Measurements from ENCODE around the gene FAIM2. TPM values are rescaled to one million over a fixed set of nuclear protein-coding genes. Genes with fewer than 3 reads are reported as not detected.
A peak's percentile ranks its signal among the peaks of the same experiment; 100 is the strongest.

FAIM2 gene
- total RNA-seq, 1 donor from 2014 or later, result not detected

- no peak for TF ChIP-seq CTCF (IDR thresholded peaks at IDR 0.05)
- Mint-ChIP-seq H3K36me3 (ENCODE audit: low read depth) (peaks cover 4% of the 10 kb centered on the region), H3K4me3 (peak overlapping the region; percentile 0), H3K4me1 (peaks cover 46% of the 10 kb centered on the region), H3K27ac (no peak overlapping the region), H3K9me3 (no peaks in the 10 kb centered on the region), H3K27me3 (no peaks in the 10 kb centered on the region)
- DNase-seq, result no peak
- ChIA-PET POLR2A (interaction anchor here (0.9 kb wide), 1 partner anchor 18 kb away, joined by 3 read pairs; the partner anchor contains the start of gene BCDIN3D), CTCF (interaction anchor here (4.9 kb wide), 1 partner anchor 14 kb away, joined by 19 read pairs; no protein-coding TSS in a partner anchor)
- ATAC-seq (ENCODE audit: low read depth), result no peak
- intact Hi-C loops (cut with micrococcal nuclease), result loop anchor here (10.0 kb wide), 2 partner anchors 260 to 560 kb away; partner anchors contain the start of genes MCRS1 and TUBA1C
Observed at GRCh38 chr12:49824895-49825294, 78.8 kb downstream of the FAIM2 start.

GRCh38 chr12:49824416-49824815 lies 79.3 kb downstream of the FAIM2 start:
- Mint-ChIP-seq H3K9me3 (no peaks in the 10 kb centered on the region), H3K4me3 (no peak overlapping the region), H3K4me1 (peaks cover 45% of the 10 kb centered on the region), H3K27me3 (no peaks in the 10 kb centered on the region), H3K36me3 (ENCODE audit: low read depth) (peaks cover 4% of the 10 kb centered on the region), H3K27ac (peak overlapping the region; percentile 12)
- TF ChIP-seq CTCF (IDR thresholded peaks at IDR 0.05), result no peak
- ATAC-seq (ENCODE audit: low read depth) (no peak), DNase-seq (no peak)
- POLR2A ChIA-PET, result no interaction called here
- CTCF ChIA-PET, result interaction anchor here (4.9 kb wide), 1 partner anchor 14 kb away, joined by 19 read pairs; no protein-coding TSS in a partner anchor
- intact Hi-C loops (cut with micrococcal nuclease), result loop anchor here (10.0 kb wide), 2 partner anchors 260 to 560 kb away; partner anchors contain the start of genes MCRS1 and TUBA1C

- ChIA-PET POLR2A (no interaction called here), CTCF (interaction anchor here (4.9 kb wide), 1 partner anchor 15 kb away, joined by 19 read pairs; no protein-coding TSS in a partner anchor)
- no peaks in the 10 kb centered on the region for H3K27me3 Mint-ChIP-seq
- H3K4me1 Mint-ChIP-seq, result peaks cover 41% of the 10 kb centered on the region
- no peak for DNase-seq
- peaks cover 4% of the 10 kb centered on the region for H3K36me3 Mint-ChIP-seq (ENCODE audit: low read depth)
- intact Hi-C loops (cut with micrococcal nuclease), result loop anchor here (10.0 kb wide), 2 partner anchors 259 to 559 kb away; partner anchors contain the start of genes MCRS1 and TUBA1C
- no peaks in the 10 kb centered on the region for H3K9me3 Mint-ChIP-seq
- TF ChIP-seq CTCF (IDR thresholded peaks at IDR 0.05), result no peak
- no peak for ATAC-seq (ENCODE audit: low read depth)
- H3K4me3 Mint-ChIP-seq, result no peak overlapping the region
- no peak overlapping the region for H3K27ac Mint-ChIP-seq
Observed at GRCh38 chr12:49823951-49824350, 79.7 kb downstream of the FAIM2 start.

- Mint-ChIP-seq H3K9me3 (no peaks in the 10 kb centered on the region), H3K4me1 (peaks cover 35% of the 10 kb centered on the region), H3K27me3 (no peaks in the 10 kb centered on the region), H3K36me3 (ENCODE audit: low read depth) (peaks cover 2% of the 10 kb centered on the region), H3K27ac (no peak overlapping the region), H3K4me3 (no peak overlapping the region)
- intact Hi-C loops (cut with micrococcal nuclease), result loop anchor here (10.0 kb wide), 2 partner anchors 259 to 559 kb away; partner anchors contain the start of genes MCRS1 and TUBA1C
- TF ChIP-seq CTCF (IDR thresholded peaks at IDR 0.05), result no peak
- ChIA-PET POLR2A (no interaction called here), CTCF (no interaction called here)
- DNase-seq (no peak), ATAC-seq (ENCODE audit: low read depth) (no peak)
Observed at GRCh38 chr12:49823350-49823749, 80.3 kb downstream of the FAIM2 start.

- intact Hi-C loops (cut with micrococcal nuclease), result loop anchor here (10.0 kb wide), 2 partner anchors 257 to 557 kb away; partner anchors contain the start of genes MCRS1 and TUBA1C
- DNase-seq, result no peak
- H3K27ac Mint-ChIP-seq, result no peak overlapping the region
- peaks cover 1% of the 10 kb centered on the region for H3K36me3 Mint-ChIP-seq (ENCODE audit: low read depth)
- no peaks in the 10 kb centered on the region for H3K27me3 Mint-ChIP-seq
- no peak for TF ChIP-seq CTCF (IDR thresholded peaks at IDR 0.05)
- no peaks in the 10 kb centered on the region for H3K9me3 Mint-ChIP-seq
- H3K4me3 Mint-ChIP-seq, result no peak overlapping the region
- CTCF ChIA-PET, result interaction anchor here (1.0 to 1.1 kb wide), 2 partner anchors 44 to 146 kb away, joined by 3 read pairs; no protein-coding TSS in a partner anchor
- peaks cover 25% of the 10 kb centered on the region for H3K4me1 Mint-ChIP-seq
- POLR2A ChIA-PET, result interaction anchor here (0.6 kb wide), 1 partner anchor 141 kb away, joined by 4 read pairs; no protein-coding TSS in a partner anchor
- no peak for ATAC-seq (ENCODE audit: low read depth)
Observed at GRCh38 chr12:49821373-49822287, 82.1 kb downstream of the FAIM2 start.
